ENCODE results near the gene PYROXD2. TPM values are rescaled to one million over a fixed set of nuclear protein-coding genes. Genes with fewer than 3 reads are reported as not detected.

The PYROXD2 gene
- polyA plus RNA-seq, 1 donor from 2014 or later, result 0.11 TPM

GRCh38 chr10:98431016-98431415 is 16.0 kb upstream of the PYROXD2 start:
- Histone ChIP-seq H3K9me2 (ENCODE audit: insufficient read depth, low read length) (no peaks in the 10 kb centered on the region), H2AFZ (ENCODE audit: low read depth, low read length) (no peak overlapping the region), H3K4me3 (ENCODE audit: low read length) (no peak overlapping the region), H3K27me3 (ENCODE audit: insufficient read depth, low read depth, low read length) (no peaks in the 10 kb centered on the region), H3F3A (ENCODE audit: insufficient read depth, low read length, poor library complexity, severe bottlenecking) (no peaks in the 10 kb centered on the region), H3K4me2 (ENCODE audit: low read length) (no peak overlapping the region), H3K9ac (ENCODE audit: low read length) (no peak overlapping the region), H3K27ac (ENCODE audit: low read length) (no peak overlapping the region), H3K9me3 (ENCODE audit: low read length) (no peaks in the 10 kb centered on the region), H4K20me1 (ENCODE audit: insufficient read depth) (no peaks in the 10 kb centered on the region), H3K36me3 (ENCODE audit: insufficient read depth, low read length) (no peaks in the 10 kb centered on the region), H3K79me2 (replicated peaks; ENCODE audit: insufficient read depth, low read length) (no peaks in the 10 kb centered on the region)
- TF ChIP-seq EZH2 (IDR thresholded peaks at IDR 0.05; ENCODE audit: borderline replicate concordance, insufficient read depth, low read length, poor library complexity, severe bottlenecking) (no peak), TAF1 (IDR thresholded peaks at IDR 0.05; ENCODE audit: low read depth) (no peak)

- Histone ChIP-seq H3K9me3 (ENCODE audit: low read length) (no peaks in the 10 kb centered on the region), H3K27me3 (ENCODE audit: insufficient read depth, low read depth, low read length) (no peaks in the 10 kb centered on the region), H3K36me3 (ENCODE audit: insufficient read depth, low read length) (no peaks in the 10 kb centered on the region), H3K79me2 (replicated peaks; ENCODE audit: insufficient read depth, low read length) (no peaks in the 10 kb centered on the region), H3K9me2 (ENCODE audit: insufficient read depth, low read length) (no peaks in the 10 kb centered on the region), H3K4me2 (ENCODE audit: low read length) (no peak overlapping the region), H2AFZ (ENCODE audit: low read depth, low read length) (no peak overlapping the region), H3K9ac (ENCODE audit: low read length) (no peak overlapping the region), H4K20me1 (ENCODE audit: insufficient read depth) (no peaks in the 10 kb centered on the region), H3F3A (ENCODE audit: insufficient read depth, low read length, poor library complexity, severe bottlenecking) (no peaks in the 10 kb centered on the region), H3K4me3 (ENCODE audit: low read length) (no peak overlapping the region), H3K27ac (ENCODE audit: low read length) (no peak overlapping the region)
- TF ChIP-seq POLR2AphosphoS5 (IDR thresholded peaks at IDR 0.05) (no peak), EZH2 (IDR thresholded peaks at IDR 0.05; ENCODE audit: borderline replicate concordance, insufficient read depth, low read length, poor library complexity, severe bottlenecking) (no peak), CTCF (IDR thresholded peaks at IDR 0.05; ENCODE audit: poor library complexity, severe bottlenecking) (no peak), MXI1 (conservative IDR thresholded peaks at IDR 0.05; ENCODE audit: poor library complexity, severe bottlenecking) (no peak), REST (IDR thresholded peaks at IDR 0.05; ENCODE audit: borderline replicate concordance) (no peak), RAD21 (conservative IDR thresholded peaks at IDR 0.05) (no peak), SMC3 (conservative IDR thresholded peaks at IDR 0.05; ENCODE audit: poor library complexity) (no peak), EP300 (conservative IDR thresholded peaks at IDR 0.05; ENCODE audit: poor library complexity, severe bottlenecking) (no peak), TAF1 (IDR thresholded peaks at IDR 0.05; ENCODE audit: low read depth) (no peak)
These were observed 15.4 kb upstream of the PYROXD2 start for GRCh38 chr10:98430427-98430826.

Data from neural cell (in vitro differentiated cells).